HFF-Myc (cell line): ENCODE measurements around the gene F11R.

Source experiments
- DNase-seq: peaks from one replicate; pipeline ENCODE4 v3.0.0-alpha.2; 2011; ENCODE audit warnings: low read depth; ENCODE audit errors: extremely low read depth
- H3K4me3 ChIP-seq: replicated peaks from 2 replicates; pipeline ENCODE4 v1.5.1; 2011; ENCODE audit warnings: low read depth, mild to moderate bottlenecking, control low read depth, low read length
- CTCF ChIP-seq: IDR thresholded peaks from 2 replicates; pipeline ENCODE4 v1.5.1; 2012; ENCODE audit warnings: mild to moderate bottlenecking, low read depth, low read length, control low read depth; ENCODE audit errors: missing control alignments

The F11R gene

GRCh38 chr1:161047436-161048420, 26.8 kb upstream of the F11R start:
- TF ChIP-seq CTCF, result no peak
- no peak overlapping the region for H3K4me3 ChIP-seq
- DNase-seq, result no peak

DNA sequence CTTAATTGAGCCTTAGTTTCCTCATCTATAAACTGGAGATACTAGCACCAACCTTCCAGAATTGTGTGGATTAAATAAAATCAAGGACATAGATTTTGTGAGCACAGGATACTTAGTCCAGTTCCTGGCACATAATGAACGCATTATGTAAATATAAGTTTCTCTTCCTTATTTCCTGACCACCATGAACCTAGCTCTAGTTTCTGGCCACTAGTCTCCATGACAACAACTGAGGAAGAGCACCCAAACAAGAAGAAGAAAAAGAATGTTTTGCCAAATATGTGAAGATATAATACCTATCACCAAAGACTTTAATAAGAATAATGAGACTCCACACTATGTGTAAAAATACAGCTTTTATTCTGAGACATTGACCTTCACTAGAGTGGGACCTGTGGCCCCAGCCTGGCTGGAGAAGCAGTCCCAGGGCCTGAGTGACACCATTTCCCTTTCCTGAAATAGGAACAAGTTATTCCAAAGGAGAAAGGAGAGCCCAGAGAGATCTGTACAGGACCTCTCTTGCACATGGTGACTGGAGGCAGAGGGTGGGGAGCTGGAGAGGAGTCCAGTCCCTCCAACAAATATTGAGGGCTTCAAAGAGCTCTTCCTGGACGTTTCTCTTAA, 25.8 kb upstream of the F11R start:
- no peak for DNase-seq
- TF ChIP-seq CTCF, result no peak
- H3K4me3 ChIP-seq, result peak overlapping the region; percentile 91

- peak within 1 kb of the TSS; percentile 91 for H3K4me3 ChIP-seq
- peak; percentile 80 for DNase-seq
- TF ChIP-seq CTCF, result no peak
These were observed 25.0 kb upstream of the F11R start, which contains the start of gene USF1 for GRCh38 chr1:161045736-161046604. TSS of gene USF1 (minus strand) at chr1:161045977. CDS start at chr1:161043275, 2,702 bp downstream.

DNA sequence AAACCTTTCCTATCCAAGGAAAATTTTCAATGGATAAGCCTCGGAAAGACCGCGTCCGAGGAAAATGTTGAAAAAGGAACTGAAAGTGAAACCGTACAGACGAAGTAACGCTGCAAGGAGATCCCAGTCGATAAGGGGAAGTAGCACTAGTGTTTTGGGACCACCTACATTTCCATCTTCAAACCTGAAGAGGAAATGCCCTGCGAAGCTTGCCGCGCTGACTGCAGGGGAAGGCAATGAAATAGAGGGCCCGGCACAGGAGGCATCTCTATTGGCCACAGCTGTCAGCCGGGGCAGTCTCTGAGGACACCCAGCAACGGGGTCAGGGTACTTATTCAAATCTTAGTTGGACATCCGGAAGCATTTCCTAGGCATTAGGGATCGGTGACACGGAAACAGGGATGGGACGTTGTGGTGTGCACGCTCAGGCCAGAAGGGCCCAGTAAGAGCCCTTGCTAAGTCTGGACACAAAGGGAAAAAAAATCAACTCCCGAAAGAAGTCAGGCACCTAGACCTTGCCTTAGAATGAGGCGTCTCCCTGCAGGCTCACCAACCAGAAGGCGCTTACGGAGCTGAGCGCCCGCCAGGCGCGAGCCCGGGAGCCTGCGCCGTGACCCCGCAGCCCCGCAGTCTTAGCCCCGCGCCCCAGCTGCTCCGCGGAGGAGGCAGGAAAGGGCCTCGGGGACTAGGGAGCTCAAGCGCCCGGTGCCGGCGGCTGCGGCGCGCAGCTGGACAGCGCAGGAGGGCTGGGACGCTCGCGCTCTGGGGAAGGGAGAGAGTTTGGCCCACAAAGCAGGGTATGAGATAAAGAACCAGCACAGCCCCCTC, 24.2 kb upstream of the F11R start:
- no peak for TF ChIP-seq CTCF
- peak overlapping the region; percentile 91 for H3K4me3 ChIP-seq
- DNase-seq, result peak; percentile 35

GRCh38 chr1:161044535-161044907, 23.6 kb upstream of the F11R start:
- peak overlapping the region; percentile 91 for H3K4me3 ChIP-seq
- DNase-seq, result no peak
- TF ChIP-seq CTCF, result no peak

- TF ChIP-seq CTCF, result no peak
- H3K4me3 ChIP-seq, result no peak overlapping the region
- DNase-seq, result no peak
These were observed 18.6 kb upstream of the F11R start for GRCh38 chr1:161039546-161039945.
